AG10803 (cell line): ENCODE results near the gene KDM4B.

Source experiments
- DNase-seq: peaks from one replicate; pipeline ENCODE4 v3.0.0; 2010; ENCODE audit warnings: low read depth
- H3K4me3 ChIP-seq: 2 replicates; pipeline ENCODE4 v1.5.1; 2011; ENCODE audit warnings: mild to moderate bottlenecking, low read length, control low read depth
- TF ChIP-seq, protein P1 (sequence below): conservative IDR thresholded peaks from 2 replicates; pipeline ENCODE4 v1.5.1; 2011; ENCODE audit warnings: mild to moderate bottlenecking, low read length, control low read depth, inconsistent platforms

KDM4B gene

GRCh38 chr19:5098646-5099045 is 129.7 kb downstream of the KDM4B start:
- H3K4me3 ChIP-seq, result no peak overlapping the region
- no peak for DNase-seq
- TF ChIP-seq, protein P1, sequence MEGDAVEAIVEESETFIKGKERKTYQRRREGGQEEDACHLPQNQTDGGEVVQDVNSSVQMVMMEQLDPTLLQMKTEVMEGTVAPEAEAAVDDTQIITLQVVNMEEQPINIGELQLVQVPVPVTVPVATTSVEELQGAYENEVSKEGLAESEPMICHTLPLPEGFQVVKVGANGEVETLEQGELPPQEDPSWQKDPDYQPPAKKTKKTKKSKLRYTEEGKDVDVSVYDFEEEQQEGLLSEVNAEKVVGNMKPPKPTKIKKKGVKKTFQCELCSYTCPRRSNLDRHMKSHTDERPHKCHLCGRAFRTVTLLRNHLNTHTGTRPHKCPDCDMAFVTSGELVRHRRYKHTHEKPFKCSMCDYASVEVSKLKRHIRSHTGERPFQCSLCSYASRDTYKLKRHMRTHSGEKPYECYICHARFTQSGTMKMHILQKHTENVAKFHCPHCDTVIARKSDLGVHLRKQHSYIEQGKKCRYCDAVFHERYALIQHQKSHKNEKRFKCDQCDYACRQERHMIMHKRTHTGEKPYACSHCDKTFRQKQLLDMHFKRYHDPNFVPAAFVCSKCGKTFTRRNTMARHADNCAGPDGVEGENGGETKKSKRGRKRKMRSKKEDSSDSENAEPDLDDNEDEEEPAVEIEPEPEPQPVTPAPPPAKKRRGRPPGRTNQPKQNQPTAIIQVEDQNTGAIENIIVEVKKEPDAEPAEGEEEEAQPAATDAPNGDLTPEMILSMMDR, result no peak

DNA sequence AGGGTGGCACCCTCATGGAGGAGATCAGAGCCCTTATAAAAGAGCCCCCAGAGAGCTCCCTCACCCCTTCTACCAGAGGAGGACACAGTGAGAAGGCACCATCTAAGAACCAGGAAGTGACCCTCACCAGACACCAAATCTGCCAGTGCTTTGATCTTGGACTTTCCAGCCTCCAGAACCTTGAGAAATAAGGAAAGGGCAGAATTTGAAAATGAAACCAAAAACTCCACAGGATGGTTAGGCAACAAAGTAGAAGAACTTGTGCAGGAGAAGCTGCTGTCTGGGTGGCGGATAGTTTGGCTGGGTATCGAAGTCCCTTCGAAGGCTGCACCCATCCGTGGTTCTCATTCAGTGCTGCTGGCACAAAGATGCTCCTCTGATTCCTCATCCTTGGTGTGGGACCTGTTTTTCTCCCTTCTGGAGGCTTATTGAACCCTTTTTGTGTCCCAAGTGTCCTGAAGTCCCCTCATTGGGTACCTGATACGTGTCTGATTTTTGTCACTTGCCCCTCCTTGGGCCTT is 130.8 kb downstream of the KDM4B start:
- no peak overlapping the region for H3K4me3 ChIP-seq
- TF ChIP-seq, protein P1, result no peak
- DNase-seq, result no peak

- TF ChIP-seq, protein P1, result no peak
- DNase-seq, result no peak
- H3K4me3 ChIP-seq, result no peak overlapping the region
Observed at GRCh38 chr19:5101871-5102270, 133.0 kb downstream of the KDM4B start.

GRCh38 chr19:5102520-5102919 is 133.6 kb downstream of the KDM4B start:
- DNase-seq, result no peak
- TF ChIP-seq, protein P1, result no peak
- H3K4me3 ChIP-seq, result no peak overlapping the region

DNA sequence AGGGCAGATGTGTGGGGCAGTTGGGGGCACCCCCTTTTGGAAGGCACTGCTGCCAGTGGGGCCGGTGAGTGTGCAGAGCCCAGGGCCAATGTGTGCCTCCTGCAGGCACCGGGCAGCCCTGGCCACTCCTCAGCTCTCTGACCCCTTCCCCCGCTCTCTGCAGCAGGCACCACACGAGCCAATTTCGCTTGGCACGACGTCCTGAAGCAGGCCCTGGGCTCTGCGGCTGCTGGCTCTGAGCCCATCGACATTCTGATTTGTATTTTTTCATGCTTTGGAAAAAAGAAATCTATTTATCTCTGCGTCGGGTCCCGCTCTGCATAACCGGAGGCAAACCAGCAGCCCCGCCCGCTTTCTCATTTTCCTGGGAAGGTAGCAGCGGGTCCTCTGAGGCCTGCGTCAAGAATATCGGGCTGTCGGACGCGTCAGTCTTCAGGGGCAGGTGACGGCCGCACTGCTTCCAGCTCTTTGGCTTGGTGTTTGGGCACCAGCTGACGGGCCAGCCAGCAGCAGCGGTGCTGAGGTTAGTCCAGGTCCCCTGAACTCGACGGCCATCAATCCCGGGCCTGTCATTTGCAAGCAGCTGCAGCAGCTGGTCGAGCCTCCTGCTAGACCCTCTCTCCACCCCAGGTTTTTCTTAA is 134.3 kb downstream of the KDM4B start:
- no peak overlapping the region for H3K4me3 ChIP-seq
- peak; percentile 57 for DNase-seq
- TF ChIP-seq, protein P1, result no peak

DNA sequence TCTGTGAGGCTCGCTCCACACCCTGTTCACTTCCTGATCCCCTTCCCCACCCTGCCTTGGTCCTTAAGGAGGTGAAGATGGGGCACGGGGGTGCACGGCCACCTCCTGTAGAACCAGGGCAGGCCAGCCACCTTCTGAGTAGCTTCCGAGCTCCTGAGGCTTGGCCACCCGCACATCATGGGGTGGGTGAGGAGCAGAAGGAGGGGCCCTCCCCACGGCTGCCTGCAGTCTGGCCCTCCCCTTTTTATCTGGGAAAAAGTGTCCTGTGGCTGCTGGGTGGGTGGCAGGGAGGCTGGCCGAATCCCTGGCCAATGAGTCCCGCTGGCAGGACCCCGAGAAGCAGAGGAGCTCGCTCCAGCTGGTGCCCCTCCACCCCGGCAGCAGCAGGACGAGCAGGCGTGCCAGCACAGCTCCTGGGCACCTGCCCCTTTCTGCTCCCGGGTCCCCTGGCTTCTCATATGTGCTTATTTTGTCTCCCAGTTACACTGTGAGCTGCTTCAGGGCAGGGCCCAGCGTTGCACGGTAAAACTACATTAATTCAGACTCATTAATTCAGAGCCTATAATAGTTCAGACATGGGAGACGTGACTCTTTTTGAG is 135.0 kb downstream of the KDM4B start:
- no peak overlapping the region for H3K4me3 ChIP-seq
- no peak for DNase-seq
- TF ChIP-seq, protein P1, result no peak

DNA sequence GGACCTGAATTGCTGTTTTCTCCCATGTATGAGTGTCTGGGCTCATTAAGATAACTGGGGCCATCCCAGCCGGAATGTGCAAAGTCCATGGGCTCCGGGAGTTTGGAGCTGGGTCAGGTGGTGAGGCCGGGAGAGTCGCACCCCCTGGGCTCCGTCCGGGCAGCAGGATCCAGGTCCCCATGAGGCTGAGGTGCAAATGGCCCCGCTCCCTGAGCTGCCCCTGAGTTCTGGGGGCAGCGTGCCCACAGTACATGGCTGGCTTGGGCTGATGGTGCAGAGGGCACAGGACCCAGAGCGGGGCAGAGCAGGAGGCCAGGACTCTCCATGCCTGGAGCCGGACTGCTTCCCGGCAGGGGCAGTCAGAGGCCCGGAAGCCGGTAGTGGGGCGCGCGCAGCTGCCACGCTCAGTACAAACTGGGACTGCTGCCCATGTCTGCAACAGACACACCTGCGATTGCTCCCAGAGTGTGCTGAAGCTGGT is 136.0 kb downstream of the KDM4B start:
- TF ChIP-seq, protein P1, result no peak
- no peak for DNase-seq
- H3K4me3 ChIP-seq, result no peak overlapping the region
